Skeletal muscle cell (primary cell): ENCODE data around the gene ADORA1.

Experiments used
- DNase-seq: peaks from one replicate; pipeline ENCODE4 v3.0.0-alpha.2; 2010; ENCODE audit warnings: low read depth
- H3K4me3 ChIP-seq: 2 replicates; pipeline ENCODE4 v1.5.1; 2011; ENCODE audit warnings: low read depth, mild to moderate bottlenecking, control low read depth, low read length, moderate library complexity

The ADORA1 gene

GRCh38 chr1:203151362-203152157 is 24.0 kb downstream of the ADORA1 start:
- DNase-seq: no peak
- no peak overlapping the region for H3K4me3 ChIP-seq

- no peak for DNase-seq
- H3K4me3 ChIP-seq: no peak overlapping the region
Observed at GRCh38 chr1:203152158-203153034, 24.9 kb downstream of the ADORA1 start.

- no peak for DNase-seq
- no peak overlapping the region for H3K4me3 ChIP-seq
Observed at GRCh38 chr1:203153051-203153988, 25.8 kb downstream of the ADORA1 start.

- H3K4me3 ChIP-seq: no peak overlapping the region
- no peak for DNase-seq
Observed at GRCh38 chr1:203153989-203154821, 26.7 kb downstream of the ADORA1 start.

- no peak for DNase-seq
- no peak overlapping the region for H3K4me3 ChIP-seq
Observed at GRCh38 chr1:203156280-203156679, 28.8 kb downstream of the ADORA1 start.

GRCh38 chr1:203158423-203158822 is 30.9 kb downstream of the ADORA1 start:
- no peak overlapping the region for H3K4me3 ChIP-seq
- DNase-seq: no peak

GRCh38 chr1:203158960-203159665 is 31.6 kb downstream of the ADORA1 start:
- DNase-seq: no peak
- no peak overlapping the region for H3K4me3 ChIP-seq

- DNase-seq: no peak
- H3K4me3 ChIP-seq: no peak overlapping the region
Observed at GRCh38 chr1:203159844-203160243, 32.3 kb downstream of the ADORA1 start.

- no peak for DNase-seq
- no peak overlapping the region for H3K4me3 ChIP-seq
Observed at GRCh38 chr1:203161175-203161574, 33.6 kb downstream of the ADORA1 start.

GRCh38 chr1:203161703-203162102 is 34.2 kb downstream of the ADORA1 start:
- no peak overlapping the region for H3K4me3 ChIP-seq
- no peak for DNase-seq

GRCh38 chr1:203162403-203162802 is 34.9 kb downstream of the ADORA1 start:
- DNase-seq: no peak
- no peak overlapping the region for H3K4me3 ChIP-seq

GRCh38 chr1:203163891-203164635 is 36.5 kb downstream of the ADORA1 start:
- no peak for DNase-seq
- no peak overlapping the region for H3K4me3 ChIP-seq

- no peak overlapping the region for H3K4me3 ChIP-seq
- no peak for DNase-seq
Observed at GRCh38 chr1:203165101-203165799, 37.7 kb downstream of the ADORA1 start.

GRCh38 chr1:203165800-203166161 is 38.3 kb downstream of the ADORA1 start:
- no peak overlapping the region for H3K4me3 ChIP-seq
- no peak for DNase-seq

- no peak for DNase-seq
Observed at GRCh38 chr1:203166192-203166940, 38.8 kb downstream of the ADORA1 start.

More at GRCh38 chr1:203166192-203166940, 38.8 kb downstream of the ADORA1 start:
- H3K4me3 ChIP-seq: no peak overlapping the region
